SU-DHL-6 (cell line): ENCODE data around the gene XPOT.

Source experiments
- CTCF ChIP-seq: fragments of 200-600 bp; sonication (generic); IDR thresholded peaks from one replicate; pipeline ENCODE4 v1.5.1; 2017; ENCODE audit warnings: antibody characterized with exemption, mild to moderate bottlenecking, low read length, moderate library complexity; ENCODE audit not compliant: insufficient read depth, poor library complexity, severe bottlenecking
- EZH2phosphoT487 ChIP-seq: fragments of 200-600 bp; sonication (generic), shearing (Covaris generic); conservative IDR thresholded peaks from 2 replicates; pipeline ENCODE4 v1.6.1; 2018; ENCODE audit warnings: mild to moderate bottlenecking, antibody characterized with exemption, low read length, moderate library complexity, mixed read lengths

GRCh38 chr12:64493513-64493912 lies 89.3 kb downstream of the XPOT start:
- TF ChIP-seq EZH2phosphoT487 (no peak), CTCF (no peak)
